Karpas-422 (cell line): ENCODE results near the gene GPI. TPM values are rescaled to one million over a fixed set of nuclear protein-coding genes. Genes with fewer than 3 reads are reported as not detected.

Source experiments
- DNase-seq: peaks from one replicate; pipeline ENCODE4 v3.0.0-alpha.2; 2015
- H2AFZ ChIP-seq: fragments of 200-600 bp; sonication (generic); 2 replicates; pipeline ENCODE4 v1.6.1; 2014; ENCODE audit warnings: antibody characterized with exemption, low read length, mixed read lengths
- H3K27ac ChIP-seq: fragments of 200-600 bp; sonication (generic); 2 replicates; pipeline ENCODE4 v1.5.1; 2014; ENCODE audit warnings: mild to moderate bottlenecking, low read length, moderate library complexity
- H3K27me3 ChIP-seq: fragments of 200-600 bp; sonication (generic); 2 replicates; pipeline ENCODE4 v1.6.1; 2014; ENCODE audit warnings: low read length, mixed read lengths
- H3K36me3 ChIP-seq: fragments of 200-600 bp; sonication (generic); 2 replicates; pipeline ENCODE4 v1.6.1; 2014; ENCODE audit warnings: low read length, mixed read lengths; ENCODE audit not compliant: insufficient read depth
- H3K4me1 ChIP-seq: fragments of 200-600 bp; sonication (generic); 2 replicates; pipeline ENCODE4 v1.6.1; 2014; ENCODE audit warnings: mild to moderate bottlenecking, low read length, mixed read lengths
- H3K4me2 ChIP-seq: fragments of 200-600 bp; sonication (generic); 2 replicates; pipeline ENCODE4 v1.6.1; 2014; ENCODE audit warnings: low read length, low read depth, mild to moderate bottlenecking; ENCODE audit not compliant: poor library complexity, severe bottlenecking
- H3K4me3 ChIP-seq: fragments of 200-600 bp; sonication (generic); 2 replicates; pipeline ENCODE4 v1.5.1; 2014; ENCODE audit warnings: mild to moderate bottlenecking, antibody characterized with exemption, low read length, mixed read lengths
- H3K79me2 ChIP-seq: fragments of 200-600 bp; sonication (generic); 2 replicates; pipeline ENCODE4 v1.6.1; 2014; ENCODE audit warnings: mild to moderate bottlenecking, low read length, mixed read lengths
- H3K9ac ChIP-seq: fragments of 200-600 bp; sonication (generic); 2 replicates; pipeline ENCODE4 v1.6.0; 2014; ENCODE audit warnings: low read length
- H3K9me2 ChIP-seq: fragments of 200-600 bp; sonication (generic), shearing (Covaris generic); replicated peaks from 2 replicates; pipeline ENCODE4 v1.6.0; 2014; ENCODE audit warnings: mild to moderate bottlenecking, low read length, moderate library complexity; ENCODE audit not compliant: insufficient read depth
- H3K9me3 ChIP-seq: fragments of 300-700, 200-600 bp; sonication (generic); 2 replicates; pipeline ENCODE4 v1.6.1; 2014; ENCODE audit warnings: low read length, mixed read lengths
- H4K20me1 ChIP-seq: fragments of 200-600 bp; sonication (generic); 2 replicates; pipeline ENCODE4 v1.6.1; 2014; ENCODE audit warnings: mild to moderate bottlenecking, antibody characterized with exemption, low read length, low read depth; ENCODE audit not compliant: insufficient read depth
- total RNA-seq: library from RNA; depleted of rRNA; stranded (reverse); fragments of >200 nt; shearing (Covaris generic); gene quantifications from 2 replicates; pipeline ENCODE4 v1.2.3, GENCODE V29; 2014; ENCODE audit warnings: low replicate concordance; rRNA removed

GPI gene
- total RNA-seq, 1 experiment from 2014 or later, result 219 TPM

DNA sequence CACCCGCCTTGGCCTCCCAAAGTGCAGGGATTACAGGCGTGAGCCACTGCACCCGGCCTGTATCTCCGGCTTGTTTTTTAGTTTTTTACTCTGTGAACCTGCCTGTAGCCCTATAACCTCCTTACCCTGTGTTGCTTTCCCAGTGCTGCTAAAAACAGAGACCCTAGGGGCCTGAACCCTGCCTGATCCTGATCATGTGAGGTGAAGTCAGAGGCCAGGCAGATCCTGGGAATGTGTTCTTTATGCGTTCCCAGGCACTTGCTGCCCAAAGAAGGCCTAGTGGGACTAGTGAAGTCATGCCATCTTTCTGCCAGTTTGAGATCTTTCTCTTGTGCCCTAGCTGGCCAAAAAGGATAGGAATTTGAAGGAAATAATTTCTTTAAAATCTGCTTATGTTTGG lies 67.8 kb downstream of the GPI start:
- Histone ChIP-seq H3K36me3 (peaks cover 55% of the 10 kb centered on the region), H3K4me2 (no peak overlapping the region), H3K27ac (no peak overlapping the region), H3K9me2 (no peaks in the 10 kb centered on the region), H2AFZ (no peak overlapping the region), H3K9me3 (no peaks in the 10 kb centered on the region), H4K20me1 (peaks cover 51% of the 10 kb centered on the region), H3K4me1 (peaks cover 25% of the 10 kb centered on the region), H3K4me3 (no peak overlapping the region), H3K9ac (no peak overlapping the region), H3K79me2 (peaks cover 96% of the 10 kb centered on the region), H3K27me3 (no peaks in the 10 kb centered on the region)
- DNase-seq, result no peak

DNA sequence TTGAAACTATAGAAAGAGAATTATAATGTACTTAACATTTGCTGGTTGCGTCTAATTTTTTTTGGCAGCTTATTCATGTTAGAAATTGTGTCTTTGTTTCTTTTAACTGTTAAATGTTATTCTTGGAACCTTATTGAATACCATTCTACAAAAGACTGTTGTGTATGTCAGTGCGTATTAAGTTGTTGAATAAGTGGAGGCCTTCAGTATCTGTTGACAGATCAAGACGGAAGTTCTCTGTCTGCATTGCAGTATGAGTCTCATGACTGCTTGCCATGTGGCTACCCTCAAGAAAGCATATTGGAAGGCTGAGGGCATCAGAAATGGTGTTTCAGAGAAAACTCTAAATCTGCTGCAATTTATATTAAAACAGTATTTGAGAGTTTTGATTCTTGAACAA lies 71.7 kb downstream of the GPI start:
- peaks cover 40% of the 10 kb centered on the region for H4K20me1 ChIP-seq
- H3K4me2 ChIP-seq, result no peak overlapping the region
- H3K36me3 ChIP-seq, result peaks cover 75% of the 10 kb centered on the region
- no peak overlapping the region for H2AFZ ChIP-seq
- H3K9ac ChIP-seq, result no peak overlapping the region
- H3K79me2 ChIP-seq, result peaks cover 93% of the 10 kb centered on the region
- H3K27me3 ChIP-seq, result no peaks in the 10 kb centered on the region
- H3K4me3 ChIP-seq, result no peak overlapping the region
- no peak overlapping the region for H3K27ac ChIP-seq
- H3K4me1 ChIP-seq, result no peaks in the 10 kb centered on the region
- H3K9me3 ChIP-seq, result no peaks in the 10 kb centered on the region
- DNase-seq, result no peak
- no peaks in the 10 kb centered on the region for H3K9me2 ChIP-seq

DNA sequence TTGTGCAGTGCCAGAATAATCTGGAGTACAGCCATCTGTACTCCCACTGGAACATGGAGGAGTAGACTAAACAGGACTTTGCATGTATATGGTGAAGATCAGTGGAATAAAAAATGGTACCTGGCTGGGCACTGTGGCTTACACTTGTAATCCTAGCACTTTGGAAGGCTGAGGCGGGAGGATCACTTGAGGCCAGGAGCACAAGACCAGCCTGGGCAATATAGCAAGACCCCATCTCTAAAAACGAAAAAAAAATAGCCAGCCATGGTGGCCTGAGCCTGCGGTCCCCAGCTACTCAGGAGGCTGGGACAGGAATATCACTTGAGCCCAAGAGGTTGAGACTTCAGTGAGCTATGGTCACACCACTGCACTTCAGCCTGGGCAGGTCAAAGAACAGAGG lies 83.2 kb downstream of the GPI start:
- Histone ChIP-seq H3K79me2 (peaks cover 67% of the 10 kb centered on the region), H3K27ac (no peak overlapping the region), H3K4me1 (no peaks in the 10 kb centered on the region), H4K20me1 (peaks cover 21% of the 10 kb centered on the region; the same call in 1 of the 2 replicates), H3K9me3 (no peaks in the 10 kb centered on the region), H3K27me3 (no peaks in the 10 kb centered on the region), H3K36me3 (peaks cover 70% of the 10 kb centered on the region; the same call in 1 of the 2 replicates), H2AFZ (no peak overlapping the region), H3K4me3 (no peak overlapping the region), H3K9me2 (no peaks in the 10 kb centered on the region), H3K9ac (no peak overlapping the region), H3K4me2 (no peak overlapping the region)
- no peak for DNase-seq

Other genes starting within 250 kb of the GPI start
- gene LSM14A, start 192.7 kb upstream of the GPI start, total RNA-seq, result 171 and 205 TPM in 2 replicates
- gene GARRE1, start 110.6 kb upstream of the GPI start, total RNA-seq, result 22.1 and 22.8 TPM in 2 replicates
- 38.1 and 38.7 TPM in 2 replicates for gene PDCD2L, start 39.2 kb downstream of the GPI start, total RNA-seq
- 190 and 313 TPM in 2 replicates for gene UBA2, start 63.2 kb downstream of the GPI start, total RNA-seq
- 0.72 and 1.1 TPM in 2 replicates for gene WTIP, start 116.6 kb downstream of the GPI start, total RNA-seq